MM.1S (cell line): ENCODE results near the gene FAAP24.

ENCODE experiments used
- EZH2 ChIP-seq: fragments of 300-600 bp; sonication (generic); optimal IDR thresholded peaks from 2 replicates; pipeline ENCODE3; 2017; ENCODE audit warnings: low read depth, mild to moderate bottlenecking, antibody characterized with exemption, low read length, mixed read lengths
- TF ChIP-seq, protein P1 (sequence below): fragments of 300-600 bp; sonication (generic); IDR thresholded peaks from 2 replicates; pipeline ENCODE4 v1.5.1; 2016; ENCODE audit warnings: antibody characterized with exemption, low read length, mixed read lengths

DNA sequence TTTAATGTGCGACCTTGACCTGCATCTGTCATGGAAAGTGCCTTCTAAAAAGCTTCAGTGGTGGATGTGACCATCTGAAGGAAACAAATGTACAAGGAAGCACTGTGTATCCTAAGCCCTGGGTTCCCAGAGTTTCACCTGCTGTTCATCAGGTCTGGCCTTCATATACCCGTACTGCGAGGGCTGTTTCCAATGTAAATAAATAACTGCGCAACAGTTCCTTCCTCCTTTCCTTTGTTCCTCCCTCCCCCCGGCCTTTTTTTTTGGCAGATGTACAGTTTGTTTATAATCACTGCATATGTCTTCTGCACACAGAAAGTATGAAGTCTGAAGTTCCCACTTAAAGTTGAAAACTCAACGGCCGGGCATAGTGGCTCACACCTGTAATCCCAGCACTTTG is 5.2 kb downstream of the FAAP24 start:
- TF ChIP-seq, protein P1, sequence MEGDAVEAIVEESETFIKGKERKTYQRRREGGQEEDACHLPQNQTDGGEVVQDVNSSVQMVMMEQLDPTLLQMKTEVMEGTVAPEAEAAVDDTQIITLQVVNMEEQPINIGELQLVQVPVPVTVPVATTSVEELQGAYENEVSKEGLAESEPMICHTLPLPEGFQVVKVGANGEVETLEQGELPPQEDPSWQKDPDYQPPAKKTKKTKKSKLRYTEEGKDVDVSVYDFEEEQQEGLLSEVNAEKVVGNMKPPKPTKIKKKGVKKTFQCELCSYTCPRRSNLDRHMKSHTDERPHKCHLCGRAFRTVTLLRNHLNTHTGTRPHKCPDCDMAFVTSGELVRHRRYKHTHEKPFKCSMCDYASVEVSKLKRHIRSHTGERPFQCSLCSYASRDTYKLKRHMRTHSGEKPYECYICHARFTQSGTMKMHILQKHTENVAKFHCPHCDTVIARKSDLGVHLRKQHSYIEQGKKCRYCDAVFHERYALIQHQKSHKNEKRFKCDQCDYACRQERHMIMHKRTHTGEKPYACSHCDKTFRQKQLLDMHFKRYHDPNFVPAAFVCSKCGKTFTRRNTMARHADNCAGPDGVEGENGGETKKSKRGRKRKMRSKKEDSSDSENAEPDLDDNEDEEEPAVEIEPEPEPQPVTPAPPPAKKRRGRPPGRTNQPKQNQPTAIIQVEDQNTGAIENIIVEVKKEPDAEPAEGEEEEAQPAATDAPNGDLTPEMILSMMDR: no peak
- TF ChIP-seq EZH2: no peak
